HCT116 (cell line): ENCODE results near the gene RAD50. TPM values are rescaled to one million over a fixed set of nuclear protein-coding genes. Genes with fewer than 3 reads are reported as not detected.
A peak's percentile ranks its signal among the peaks of the same experiment; 100 is the strongest.

Experiments used
- ATAC-seq: fragments of 200-7000 bp; cut with Tn5 transposase; 2 replicates; pipeline ENCODE4 v1.9.1; 2020; ENCODE audit warnings: mild to moderate bottlenecking, moderate library complexity
- Bru-seq: library from RNA; stranded (reverse); fragments of 400-500 nt; gene quantifications from one replicate; lab custom pipeline; 2021; lab: Mats Ljungman, UMichigan
- BruChase-seq, 2 experiments: library from RNA; stranded (reverse); fragments of 400-500 nt; gene quantifications; one replicate each; lab custom pipeline; 2021; lab: Mats Ljungman, UMichigan
- BruUV-seq: library from RNA; stranded (reverse); fragments of 400-500 nt; replicated peaks from 2 replicates; lab custom pipeline; 2021; lab: Mats Ljungman, UMichigan
- CTCF ChIA-PET: fragments of 300-600 bp; sonication (Branson Sonifier 250); formaldehyde crosslinking; loops from one replicate; lab custom pipeline; 2021; ENCODE audit warnings: antibody characterized with exemption; lab: Charles Lee
- POLR2A ChIA-PET: fragments of 300-600, 350-600 bp; sonication (Branson Sonifier 250); formaldehyde crosslinking; loops from one replicate; lab custom pipeline; 2021; ENCODE audit warnings: antibody characterized with exemption; lab: Charles Lee
- RAD21 ChIA-PET, 2 experiments: fragments of 300-600 bp; sonication (Branson Sonifier 250); formaldehyde crosslinking; loops; one replicate each; lab custom pipeline; 2023; ENCODE audit warnings: low total read pairs in 2 of 2; ENCODE audit not compliant: uncharacterized antibody in 2 of 2, unreplicated experiment in 2 of 2, low non-redundant PET in 1 of 2; lab: Charles Lee
- DNase-seq: peaks from one replicate; pipeline ENCODE4 v3.0.0-alpha.2; 2010; ENCODE audit warnings: low read depth, low spot score
- H2AFZ ChIP-seq: fragments of 200-600 bp; shearing (Covaris generic), sonication (generic); 2 replicates; pipeline ENCODE4 v1.6.1; 2017; ENCODE audit warnings: low read depth, mixed run types, mixed read lengths, antibody characterized with exemption, low read length; ENCODE audit not compliant: poor library complexity, severe bottlenecking
- H3K27ac ChIP-seq: 2 replicates; pipeline ENCODE4 v1.5.1; 2012; ENCODE audit warnings: low read depth, low read length
- H3K27me3 ChIP-seq: fragments of 200-600 bp; sonication (generic); 2 replicates; pipeline ENCODE4 v1.6.1; 2016; ENCODE audit warnings: mixed run types, low read length, mixed read lengths; ENCODE audit not compliant: insufficient read depth
- H3K36me3 ChIP-seq, 2 experiments: fragments of 200-500 bp in 1 of 2; fragments of 200-600 bp in 1 of 2; sonication (Bioruptor generic) in 1 of 2; sonication (generic) in 1 of 2; 2 replicates each; pipeline versions ENCODE4 v1.5.1 to v1.6.1; 2014 to 2016; ENCODE audit warnings: low read length in 2 of 2, inconsistent platforms in 1 of 2, mixed read lengths in 1 of 2, mixed run types in 1 of 2; ENCODE audit not compliant: insufficient read depth in 2 of 2, control insufficient read depth in 1 of 2
- H3K4me1 ChIP-seq, 2 experiments: fragments of 200-600 bp in 1 of 2; sonication (generic) in 1 of 2; 2 replicates each; pipeline versions ENCODE4 v1.5.1 to v1.6.1; 2012 to 2017; ENCODE audit warnings: low read length in 2 of 2, inconsistent platforms in 1 of 2, mild to moderate bottlenecking in 1 of 2, mixed read lengths in 1 of 2, mixed run types in 1 of 2, moderate library complexity in 1 of 2; ENCODE audit not compliant: insufficient read depth in 2 of 2, control insufficient read depth in 1 of 2
- H3K4me2 ChIP-seq: fragments of 200-600 bp; sonication (generic); 2 replicates; pipeline ENCODE4 v1.6.1; 2017; ENCODE audit warnings: mixed run types, low read length, mixed read lengths
- H3K4me3 ChIP-seq, 2 experiments: fragments of 200-600 bp in 1 of 2; sonication (generic) in 1 of 2; replicated peaks in 1 of 2; 2 replicates each; pipeline ENCODE4 v1.5.1; 2011 to 2016; ENCODE audit warnings: low read length in 2 of 2, control low read depth in 1 of 2, low read depth in 1 of 2, mild to moderate bottlenecking in 1 of 2, mixed read lengths in 1 of 2, mixed run types in 1 of 2
- H3K79me2 ChIP-seq: fragments of 200-600 bp; sonication (generic); 2 replicates; pipeline ENCODE4 v1.6.1; 2017; ENCODE audit warnings: mild to moderate bottlenecking, mixed run types, low read length, moderate library complexity, mixed read lengths; ENCODE audit not compliant: insufficient read depth
- H3K9ac ChIP-seq: fragments of 200-600 bp; sonication (generic); 2 replicates; pipeline ENCODE4 v1.6.1; 2016; ENCODE audit warnings: low read length, mixed read lengths
- H3K9me2 ChIP-seq: fragments of 200-600 bp; sonication (generic), shearing (Covaris generic); 2 replicates; pipeline ENCODE4 v1.6.1; 2017; ENCODE audit warnings: mixed run types, mild to moderate bottlenecking, moderate library complexity; ENCODE audit not compliant: insufficient read depth
- H3K9me3 ChIP-seq, 2 experiments: fragments of 200-500 bp in 1 of 2; fragments of 200-600 bp in 1 of 2; sonication (Bioruptor generic) in 1 of 2; sonication (generic) in 1 of 2; 2 replicates each; pipeline ENCODE4 v1.6.1; 2014 to 2017; ENCODE audit warnings: low read length in 2 of 2, mixed read lengths in 2 of 2, inconsistent platforms in 1 of 2, low read depth in 1 of 2, mild to moderate bottlenecking in 1 of 2, mixed run types in 1 of 2, moderate library complexity in 1 of 2; ENCODE audit not compliant: control insufficient read depth in 1 of 2, insufficient read depth in 1 of 2
- H4K20me1 ChIP-seq: fragments of 200-600 bp; sonication (generic), shearing (Covaris generic); 2 replicates; pipeline ENCODE4 v1.6.1; 2017; ENCODE audit warnings: mixed run types, mild to moderate bottlenecking, moderate library complexity; ENCODE audit not compliant: insufficient read depth
- CBX3 ChIP-seq: IDR thresholded peaks from 2 replicates; pipeline ENCODE4 v1.6.1; 2012; ENCODE audit warnings: low read depth
- EGR1 ChIP-seq: IDR thresholded peaks from 2 replicates; pipeline ENCODE4 v1.6.1; 2012; ENCODE audit warnings: low read depth
- EZH2phosphoT487 ChIP-seq: fragments of 200-600 bp; IDR thresholded peaks from 2 replicates; pipeline ENCODE4 v1.6.1; 2018; ENCODE audit warnings: antibody characterized with exemption, borderline replicate concordance
- JUND ChIP-seq: IDR thresholded peaks from 2 replicates; pipeline ENCODE4 v1.6.1; 2012
- POLR2A ChIP-seq: IDR thresholded peaks from 2 replicates; pipeline ENCODE4 v1.7.0; 2011; ENCODE audit warnings: borderline replicate concordance; ENCODE audit not compliant: insufficient read depth, insufficient read length; ENCODE audit errors: extremely low read depth
- POLR2AphosphoS5 ChIP-seq: IDR thresholded peaks from 2 replicates; pipeline ENCODE4 v1.6.1; 2011; ENCODE audit warnings: mild to moderate bottlenecking, low read depth, low read length, moderate library complexity
- RAD21 ChIP-seq: IDR thresholded peaks from 2 replicates; pipeline ENCODE4 v1.6.1; 2012; ENCODE audit warnings: low read depth, mild to moderate bottlenecking
- SIN3A ChIP-seq: IDR thresholded peaks from 2 replicates; pipeline ENCODE4 v1.6.1; 2012; ENCODE audit warnings: low read depth
- SP1 ChIP-seq: IDR thresholded peaks from 2 replicates; pipeline ENCODE4 v1.6.1; 2012; ENCODE audit warnings: low read depth
- SRF ChIP-seq: IDR thresholded peaks from 2 replicates; pipeline ENCODE4 v1.6.1; 2012; ENCODE audit warnings: low read depth
- TCF7L2 ChIP-seq: IDR thresholded peaks from 2 replicates; pipeline ENCODE4 v1.7.0; 2011; ENCODE audit warnings: borderline replicate concordance, inconsistent platforms; ENCODE audit not compliant: insufficient read depth, insufficient read length; ENCODE audit errors: extremely low read depth
- ZFX ChIP-seq: fragments of 450-650 bp; IDR thresholded peaks from 2 replicates; pipeline ENCODE4 v1.6.1; 2017
- intact Hi-C: fragments of 100-400 bp; cut with micrococcal nuclease; formaldehyde crosslinking; loops from 2 replicates; pipeline ENCODE4 v1.10.0; 2022
- long read RNA-seq: library from polyadenylated mRNA; unstranded; transcript quantifications from one replicate; pipeline ENCODE4 v2.0.0, GENCODE V29; 2021; ENCODE audit not compliant: unreplicated experiment
- polyA plus RNA-seq: library from polyadenylated mRNA; unstranded; fragments of >200 nt; gene quantifications from 2 replicates; pipeline ENCODE4 v1.2.1, GENCODE V29; 2012; ENCODE audit warnings: missing spikeins
- total RNA-seq: library from RNA; stranded (reverse); gene quantifications from one replicate; pipeline ENCODE4 v1.2.1, GENCODE V29; 2021; ENCODE audit not compliant: unreplicated experiment
- TF ChIP-seq, protein P1 (sequence below): IDR thresholded peaks from 2 replicates; pipeline ENCODE4 v1.6.1; 2012; ENCODE audit warnings: low read depth
- TF ChIP-seq, protein P2 (sequence below): IDR thresholded peaks from 2 replicates; pipeline ENCODE4 v1.6.1; 2012
- TF ChIP-seq, protein P3 (sequence below): IDR thresholded peaks from 2 replicates; pipeline ENCODE4 v1.6.1; 2011; ENCODE audit warnings: mild to moderate bottlenecking, low read length, moderate library complexity; ENCODE audit not compliant: insufficient replicate concordance; ENCODE audit errors: extremely low read depth
- TF ChIP-seq, protein P4 (sequence below), 3 experiments: fragments of 200-600 bp in 1 of 3; sonication (generic) in 1 of 3; IDR thresholded peaks in 2 of 3; conservative IDR thresholded peaks in 1 of 3; 2 replicates each; pipeline ENCODE4 v1.5.1; 2012 to 2017; ENCODE audit warnings: low read depth in 2 of 3, low read length in 2 of 3, antibody characterized with exemption in 1 of 3, borderline replicate concordance in 1 of 3, control low read depth in 1 of 3, mild to moderate bottlenecking in 1 of 3, mixed read lengths in 1 of 3, mixed run types in 1 of 3, moderate library complexity in 1 of 3; ENCODE audit not compliant: insufficient read depth in 1 of 3
- TF ChIP-seq, protein P5 (sequence below): IDR thresholded peaks from 2 replicates; pipeline ENCODE4 v1.6.1; 2012

Gene RAD50
- total RNA-seq (43.6 TPM), Bru-seq, nascent RNA (percentile 97 among the genes with signal in this experiment), BruChase-seq, experiment 1, labeled RNA remaining after a 6-hour chase (percentile 99 among the genes with signal in this experiment), BruChase-seq, experiment 2, labeled RNA remaining after a 2-hour chase (percentile 98 among the genes with signal in this experiment)
- polyA plus RNA-seq: 24.9 and 30.5 TPM in 2 replicates
- long read RNA-seq, full-length matches to known transcripts: 2 of 86 reads
- long read RNA-seq, partial matches to known transcripts: 60 of 86 reads
- long read RNA-seq, other reads (novel, unspliced or antisense): 24 of 86 reads

DNA sequence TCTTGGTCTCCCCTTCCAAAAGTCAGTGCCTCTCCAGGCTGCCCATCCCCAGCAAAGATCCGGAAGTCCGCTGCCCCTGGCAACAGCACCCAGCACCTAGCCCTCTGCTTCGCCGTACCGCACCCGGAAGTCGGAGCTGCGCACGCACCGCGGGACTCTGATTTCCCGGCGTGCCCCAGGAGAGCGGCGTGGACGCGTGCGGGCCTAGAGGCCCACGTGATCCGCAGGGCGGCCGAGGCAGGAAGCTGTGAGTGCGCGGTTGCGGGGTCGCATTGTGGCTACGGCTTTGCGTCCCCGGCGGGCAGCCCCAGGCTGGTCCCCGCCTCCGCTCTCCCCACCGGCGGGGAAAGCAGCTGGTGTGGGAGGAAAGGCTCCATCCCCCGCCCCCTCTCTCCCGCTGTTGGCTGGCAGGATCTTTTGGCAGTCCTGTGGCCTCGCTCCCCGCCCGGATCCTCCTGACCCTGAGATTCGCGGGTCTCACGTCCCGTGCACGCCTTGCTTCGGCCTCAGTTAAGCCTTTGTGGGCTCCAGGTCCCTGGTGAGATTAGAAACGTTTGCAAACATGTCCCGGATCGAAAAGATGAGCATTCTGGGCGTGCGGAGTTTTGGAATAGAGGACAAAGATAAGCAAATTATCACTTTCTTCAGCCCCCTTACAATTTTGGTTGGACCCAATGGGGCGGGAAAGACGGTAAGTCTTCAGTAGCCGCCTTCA lies at the start of gene RAD50:
Gene RAD50 (plus strand): TSS at position 215 of the 715 bp plus-strand sequence. CDS start 348 bp downstream, at position 563.
- intact Hi-C loops: loop anchor here (1.0 kb wide), 1 partner anchor 168 kb away; no protein-coding TSS in a partner anchor
- BruUV-seq: TSS peak; percentile 72
- TF ChIP-seq RAD21 (no peak), POLR2AphosphoS5 (peak; percentile 93), SP1 (peak; percentile 65), SIN3A (peak; percentile 97), CBX3 (peak; percentile 81), POLR2A (peak; percentile 85), SRF (no peak; the same call in 1 of the 2 replicates), EGR1 (peak; percentile 78), EZH2phosphoT487 (no peak), TCF7L2 (peak; percentile 64), JUND (no peak; the same call in 1 of the 2 replicates), ZFX (peak; percentile 93)
- TF ChIP-seq, protein P1, sequence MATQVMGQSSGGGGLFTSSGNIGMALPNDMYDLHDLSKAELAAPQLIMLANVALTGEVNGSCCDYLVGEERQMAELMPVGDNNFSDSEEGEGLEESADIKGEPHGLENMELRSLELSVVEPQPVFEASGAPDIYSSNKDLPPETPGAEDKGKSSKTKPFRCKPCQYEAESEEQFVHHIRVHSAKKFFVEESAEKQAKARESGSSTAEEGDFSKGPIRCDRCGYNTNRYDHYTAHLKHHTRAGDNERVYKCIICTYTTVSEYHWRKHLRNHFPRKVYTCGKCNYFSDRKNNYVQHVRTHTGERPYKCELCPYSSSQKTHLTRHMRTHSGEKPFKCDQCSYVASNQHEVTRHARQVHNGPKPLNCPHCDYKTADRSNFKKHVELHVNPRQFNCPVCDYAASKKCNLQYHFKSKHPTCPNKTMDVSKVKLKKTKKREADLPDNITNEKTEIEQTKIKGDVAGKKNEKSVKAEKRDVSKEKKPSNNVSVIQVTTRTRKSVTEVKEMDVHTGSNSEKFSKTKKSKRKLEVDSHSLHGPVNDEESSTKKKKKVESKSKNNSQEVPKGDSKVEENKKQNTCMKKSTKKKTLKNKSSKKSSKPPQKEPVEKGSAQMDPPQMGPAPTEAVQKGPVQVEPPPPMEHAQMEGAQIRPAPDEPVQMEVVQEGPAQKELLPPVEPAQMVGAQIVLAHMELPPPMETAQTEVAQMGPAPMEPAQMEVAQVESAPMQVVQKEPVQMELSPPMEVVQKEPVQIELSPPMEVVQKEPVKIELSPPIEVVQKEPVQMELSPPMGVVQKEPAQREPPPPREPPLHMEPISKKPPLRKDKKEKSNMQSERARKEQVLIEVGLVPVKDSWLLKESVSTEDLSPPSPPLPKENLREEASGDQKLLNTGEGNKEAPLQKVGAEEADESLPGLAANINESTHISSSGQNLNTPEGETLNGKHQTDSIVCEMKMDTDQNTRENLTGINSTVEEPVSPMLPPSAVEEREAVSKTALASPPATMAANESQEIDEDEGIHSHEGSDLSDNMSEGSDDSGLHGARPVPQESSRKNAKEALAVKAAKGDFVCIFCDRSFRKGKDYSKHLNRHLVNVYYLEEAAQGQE: no peak
- TF ChIP-seq, protein P2, sequence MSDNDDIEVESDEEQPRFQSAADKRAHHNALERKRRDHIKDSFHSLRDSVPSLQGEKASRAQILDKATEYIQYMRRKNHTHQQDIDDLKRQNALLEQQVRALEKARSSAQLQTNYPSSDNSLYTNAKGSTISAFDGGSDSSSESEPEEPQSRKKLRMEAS: peak; percentile 99
- TF ChIP-seq, protein P3, sequence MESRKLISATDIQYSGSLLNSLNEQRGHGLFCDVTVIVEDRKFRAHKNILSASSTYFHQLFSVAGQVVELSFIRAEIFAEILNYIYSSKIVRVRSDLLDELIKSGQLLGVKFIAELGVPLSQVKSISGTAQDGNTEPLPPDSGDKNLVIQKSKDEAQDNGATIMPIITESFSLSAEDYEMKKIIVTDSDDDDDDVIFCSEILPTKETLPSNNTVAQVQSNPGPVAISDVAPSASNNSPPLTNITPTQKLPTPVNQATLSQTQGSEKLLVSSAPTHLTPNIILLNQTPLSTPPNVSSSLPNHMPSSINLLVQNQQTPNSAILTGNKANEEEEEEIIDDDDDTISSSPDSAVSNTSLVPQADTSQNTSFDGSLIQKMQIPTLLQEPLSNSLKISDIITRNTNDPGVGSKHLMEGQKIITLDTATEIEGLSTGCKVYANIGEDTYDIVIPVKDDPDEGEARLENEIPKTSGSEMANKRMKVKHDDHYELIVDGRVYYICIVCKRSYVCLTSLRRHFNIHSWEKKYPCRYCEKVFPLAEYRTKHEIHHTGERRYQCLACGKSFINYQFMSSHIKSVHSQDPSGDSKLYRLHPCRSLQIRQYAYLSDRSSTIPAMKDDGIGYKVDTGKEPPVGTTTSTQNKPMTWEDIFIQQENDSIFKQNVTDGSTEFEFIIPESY: peak; percentile 8
- TF ChIP-seq, protein P4, sequence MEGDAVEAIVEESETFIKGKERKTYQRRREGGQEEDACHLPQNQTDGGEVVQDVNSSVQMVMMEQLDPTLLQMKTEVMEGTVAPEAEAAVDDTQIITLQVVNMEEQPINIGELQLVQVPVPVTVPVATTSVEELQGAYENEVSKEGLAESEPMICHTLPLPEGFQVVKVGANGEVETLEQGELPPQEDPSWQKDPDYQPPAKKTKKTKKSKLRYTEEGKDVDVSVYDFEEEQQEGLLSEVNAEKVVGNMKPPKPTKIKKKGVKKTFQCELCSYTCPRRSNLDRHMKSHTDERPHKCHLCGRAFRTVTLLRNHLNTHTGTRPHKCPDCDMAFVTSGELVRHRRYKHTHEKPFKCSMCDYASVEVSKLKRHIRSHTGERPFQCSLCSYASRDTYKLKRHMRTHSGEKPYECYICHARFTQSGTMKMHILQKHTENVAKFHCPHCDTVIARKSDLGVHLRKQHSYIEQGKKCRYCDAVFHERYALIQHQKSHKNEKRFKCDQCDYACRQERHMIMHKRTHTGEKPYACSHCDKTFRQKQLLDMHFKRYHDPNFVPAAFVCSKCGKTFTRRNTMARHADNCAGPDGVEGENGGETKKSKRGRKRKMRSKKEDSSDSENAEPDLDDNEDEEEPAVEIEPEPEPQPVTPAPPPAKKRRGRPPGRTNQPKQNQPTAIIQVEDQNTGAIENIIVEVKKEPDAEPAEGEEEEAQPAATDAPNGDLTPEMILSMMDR (IDR thresholded peaks at IDR 0.05 in 2 of 3, conservative IDR thresholded peaks at IDR 0.05 in 1 of 3; ENCODE audit: borderline replicate concordance in 1 of 3, insufficient read depth in 1 of 3, low read depth in 2 of 3, low read length in 2 of 3): no peak
- TF ChIP-seq, protein P5, sequence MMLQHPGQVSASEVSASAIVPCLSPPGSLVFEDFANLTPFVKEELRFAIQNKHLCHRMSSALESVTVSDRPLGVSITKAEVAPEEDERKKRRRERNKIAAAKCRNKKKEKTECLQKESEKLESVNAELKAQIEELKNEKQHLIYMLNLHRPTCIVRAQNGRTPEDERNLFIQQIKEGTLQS: no peak

More for the DNA sequence above, at the start of gene RAD50:
- Histone ChIP-seq H3K4me2 (peak within 1 kb of the TSS; percentile 74), H3K4me1 (peaks cover 3 to 18% of the 10 kb centered on the region in 2 experiments; a peak in 3 of 4 replicates), H3K9ac (peak within 1 kb of the TSS; percentile 88), H3K27ac (peak within 1 kb of the TSS; percentile 96), H4K20me1 (no peaks in the 10 kb centered on the region), H3K79me2 (peaks cover 50% of the 10 kb centered on the region), H3K27me3 (no peaks in the 10 kb centered on the region), H3K4me3 (peak within 1 kb of the TSS; percentile 66 to 84), H3K36me3 (peaks cover 20 to 22% of the 10 kb centered on the region in 2 experiments; a peak in 3 of 4 replicates), H2AFZ (peak within 1 kb of the TSS; percentile 36), H3K9me2 (no peaks in the 10 kb centered on the region), H3K9me3 (no peaks in the 10 kb centered on the region)
- ATAC-seq (peak; percentile 96), DNase-seq (peak; percentile 91)
- ChIA-PET CTCF (interaction anchor here (0.7 kb wide), 1 partner anchor 30 kb away, joined by 7 read pairs; no protein-coding TSS in a partner anchor), POLR2A (interaction anchor here (0.7 to 1.0 kb wide), 2 partner anchors 9 to 13 kb away, joined by 3 to 4 read pairs; no protein-coding TSS in a partner anchor), RAD21 (no interaction called here)
